Activated naive CD4-positive, alpha-beta T cell treated with anti-CD3 and anti-CD28 coated beads, Interleukin-2, amount 50 U/mL, for 72 hours (primary cell): ENCODE results near the gene OR5F1. TPM values are rescaled to one million over a fixed set of nuclear protein-coding genes. Genes with fewer than 3 reads are reported as not detected.

Experiments
- ATAC-seq, 2 donors: fragments of 150-1000 bp; cut with Tn5 transposase; 2 replicates each; pipeline ENCODE4 v1.10.0; 2021; ENCODE audit warnings: mild to moderate bottlenecking in 2 of 2, moderate library complexity in 2 of 2
- DNase-seq, 2 donors: peaks; one replicate each; pipeline ENCODE4 v3.0.0; 2021 to 2022; ENCODE audit warnings: low spot score in 2 of 2
- H3K27ac Mint-ChIP-seq, 2 donors: one replicate each; pipeline ENCODE4 v1.8.0; 2022; ENCODE audit warnings: mild to moderate bottlenecking in 2 of 2, mixed read lengths in 2 of 2
- H3K36me3 Mint-ChIP-seq, 2 donors: one replicate each; pipeline ENCODE4 v1.8.0; 2022; ENCODE audit warnings: mixed read lengths in 2 of 2
- H3K9me3 Mint-ChIP-seq, 2 donors: one replicate each; pipeline ENCODE4 v1.8.0; 2022; ENCODE audit warnings: mixed read lengths in 2 of 2
- total RNA-seq, 2 donors: library from RNA; stranded (reverse); gene quantifications; one replicate each; pipeline ENCODE4 v1.2.3, GENCODE V29; 2022

The OR5F1 gene
- not detected for total RNA-seq

- DNase-seq (no peak), ATAC-seq (no peak)
- Mint-ChIP-seq H3K36me3 (no peaks in the 10 kb centered on the region), H3K9me3 (peaks cover 25% of the 10 kb centered on the region in 2 donors), H3K27ac (no peak within 1 kb of the TSS)
Observed at GRCh38 chr11:55994525-55994924, at the start of gene OR5F1. Gene OR5F1 (minus strand): TSS chr11:55994625. CDS start chr11:55994625, 0 bp downstream.

- no peak within 1 kb of the TSS for H3K27ac Mint-ChIP-seq
- H3K36me3 Mint-ChIP-seq = no peaks in the 10 kb centered on the region
- no peak for ATAC-seq
- no peak for DNase-seq
- peaks cover 0 to 7% of the 10 kb centered on the region in 2 donors for H3K9me3 Mint-ChIP-seq
Observed at GRCh38 chr11:56027354-56027753, 32.9 kb upstream of the OR5F1 start, which contains the start of gene OR5AS1. Gene OR5AS1 (plus strand): TSS chr11:56027654. CDS start chr11:56030419, 2,765 bp downstream.

- DNase-seq (no peak), ATAC-seq (no peak)
- Mint-ChIP-seq H3K27ac (no peak overlapping the region), H3K36me3 (peaks cover 0 to 6% of the 10 kb centered on the region in 2 donors), H3K9me3 (peaks cover 23 to 32% of the 10 kb centered on the region in 2 donors)
Observed at GRCh38 chr11:56013805-56014204, 19.4 kb upstream of the OR5F1 start.

- ATAC-seq = no peak
- H3K27ac Mint-ChIP-seq = no peak overlapping the region
- H3K9me3 Mint-ChIP-seq = peaks cover 15 to 32% of the 10 kb centered on the region in 2 donors
- no peak for DNase-seq
- no peaks in the 10 kb centered on the region for H3K36me3 Mint-ChIP-seq
Observed at GRCh38 chr11:56010716-56011115, 16.3 kb upstream of the OR5F1 start.

- Mint-ChIP-seq H3K9me3 (peaks cover 23 to 29% of the 10 kb centered on the region in 2 donors), H3K27ac (no peak overlapping the region), H3K36me3 (peaks cover 0 to 7% of the 10 kb centered on the region in 2 donors)
- no peak for ATAC-seq
- DNase-seq = no peak
Observed at GRCh38 chr11:55970935-55971334, 23.5 kb downstream of the OR5F1 start.

- no peak within 1 kb of the TSS for H3K27ac Mint-ChIP-seq
- H3K36me3 Mint-ChIP-seq = peaks cover 0 to 7% of the 10 kb centered on the region in 2 donors
- H3K9me3 Mint-ChIP-seq = peaks cover 23 to 29% of the 10 kb centered on the region in 2 donors
- ATAC-seq (no peak), DNase-seq (no peak)
Observed at GRCh38 chr11:55969845-55970244, 24.6 kb downstream of the OR5F1 start, which contains the start of gene OR10AG1. Gene OR10AG1 (minus strand): TSS chr11:55969945. CDS start chr11:55969907, 38 bp downstream.

- DNase-seq = no peak
- Mint-ChIP-seq H3K9me3 (peaks cover 18 to 26% of the 10 kb centered on the region in 2 donors), H3K36me3 (peaks cover 0 to 7% of the 10 kb centered on the region in 2 donors), H3K27ac (no peak overlapping the region)
- ATAC-seq = no peak
Observed at GRCh38 chr11:55967914-55968313, 26.5 kb downstream of the OR5F1 start.

GRCh38 chr11:55966391-55966790 is 28.0 kb downstream of the OR5F1 start:
- peaks cover 0 to 7% of the 10 kb centered on the region in 2 donors for H3K36me3 Mint-ChIP-seq
- no peak for ATAC-seq
- no peak overlapping the region for H3K27ac Mint-ChIP-seq
- DNase-seq = no peak
- peaks cover 13 to 20% of the 10 kb centered on the region in 2 donors for H3K9me3 Mint-ChIP-seq

- no peak overlapping the region for H3K27ac Mint-ChIP-seq
- peaks cover 5 to 12% of the 10 kb centered on the region in 2 donors for H3K9me3 Mint-ChIP-seq
- no peak for ATAC-seq
- no peaks in the 10 kb centered on the region for H3K36me3 Mint-ChIP-seq
- DNase-seq = no peak
Observed at GRCh38 chr11:55956521-55956920, 37.9 kb downstream of the OR5F1 start.

- DNase-seq (no peak), ATAC-seq (no peak)
- Mint-ChIP-seq H3K36me3 (no peaks in the 10 kb centered on the region), H3K9me3 (peaks cover 20 to 21% of the 10 kb centered on the region in 2 donors), H3K27ac (no peak overlapping the region)
Observed at GRCh38 chr11:55949330-55949729, 45.1 kb downstream of the OR5F1 start.

Other genes starting within 250 kb of the OR5F1 start
- not detected for gene OR5D13, start 221.2 kb downstream of the OR5F1 start, total RNA-seq
- gene OR5D14, start 199.1 kb downstream of the OR5F1 start, total RNA-seq = not detected
- not detected for gene OR5L1, start 183.3 kb downstream of the OR5F1 start, total RNA-seq
- not detected for gene OR5D18, start 175.0 kb downstream of the OR5F1 start, total RNA-seq
- gene OR5L2, start 167.4 kb downstream of the OR5F1 start, total RNA-seq = not detected
- gene OR5D16, start 155.9 kb downstream of the OR5F1 start, total RNA-seq = not detected
- gene TRIM51, start 111.3 kb downstream of the OR5F1 start, total RNA-seq = not detected
- not detected for gene OR5W2, start 80.0 kb downstream of the OR5F1 start, total RNA-seq
- gene OR5I1, start 58.2 kb downstream of the OR5F1 start, total RNA-seq = not detected
- not detected for gene OR10AG1, start 24.7 kb downstream of the OR5F1 start, total RNA-seq
- not detected for gene OR5AS1, start 33.0 kb upstream of the OR5F1 start, total RNA-seq
- not detected for gene OR8I2, start 98.7 kb upstream of the OR5F1 start, total RNA-seq
- not detected for gene OR8H2, start 109.1 kb upstream of the OR5F1 start, total RNA-seq
- gene OR8H3, start 127.7 kb upstream of the OR5F1 start, total RNA-seq = not detected
- gene OR8J3, start 145.6 kb upstream of the OR5F1 start, total RNA-seq = not detected
- not detected for gene OR8K5, start 165.7 kb upstream of the OR5F1 start, total RNA-seq
- not detected for gene OR5J2, start 182.0 kb upstream of the OR5F1 start, total RNA-seq
- not detected for gene OR5T2, start 239.6 kb upstream of the OR5F1 start, total RNA-seq